ENCODE data around the gene RFLNA. TPM values are rescaled to one million over a fixed set of nuclear protein-coding genes. Genes with fewer than 3 reads are reported as not detected.

Gene RFLNA
- total and polyA plus RNA-seq, 9 donors = 0.72 to 8.7 (median 3.3) TPM

DNA sequence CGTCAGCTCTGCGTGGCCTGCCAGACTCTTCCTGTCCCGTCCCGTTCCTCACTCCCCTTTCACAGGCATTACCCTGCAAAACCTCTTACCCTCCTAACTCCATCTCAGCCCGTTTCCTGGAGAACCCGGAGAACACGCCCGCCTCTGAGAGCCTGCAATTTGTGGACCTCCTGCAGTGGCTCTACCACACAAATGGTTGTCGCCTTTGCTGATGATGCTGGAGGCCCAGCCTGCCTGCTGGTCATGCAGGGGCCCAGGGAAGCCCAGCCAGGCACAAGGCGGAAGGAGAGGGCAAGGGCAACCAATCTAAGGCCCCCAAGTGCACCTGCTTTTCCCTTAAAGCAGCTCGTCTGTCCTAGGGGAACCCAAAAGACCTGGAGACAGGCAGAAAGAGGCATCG is 22.5 kb downstream of the RFLNA start:
- no peaks in the 10 kb centered on the region for H3K4me1 ChIP-seq (ENCODE audit: insufficient read depth)
- H3K27ac ChIP-seq = no peak overlapping the region
- TF ChIP-seq, protein P1, sequence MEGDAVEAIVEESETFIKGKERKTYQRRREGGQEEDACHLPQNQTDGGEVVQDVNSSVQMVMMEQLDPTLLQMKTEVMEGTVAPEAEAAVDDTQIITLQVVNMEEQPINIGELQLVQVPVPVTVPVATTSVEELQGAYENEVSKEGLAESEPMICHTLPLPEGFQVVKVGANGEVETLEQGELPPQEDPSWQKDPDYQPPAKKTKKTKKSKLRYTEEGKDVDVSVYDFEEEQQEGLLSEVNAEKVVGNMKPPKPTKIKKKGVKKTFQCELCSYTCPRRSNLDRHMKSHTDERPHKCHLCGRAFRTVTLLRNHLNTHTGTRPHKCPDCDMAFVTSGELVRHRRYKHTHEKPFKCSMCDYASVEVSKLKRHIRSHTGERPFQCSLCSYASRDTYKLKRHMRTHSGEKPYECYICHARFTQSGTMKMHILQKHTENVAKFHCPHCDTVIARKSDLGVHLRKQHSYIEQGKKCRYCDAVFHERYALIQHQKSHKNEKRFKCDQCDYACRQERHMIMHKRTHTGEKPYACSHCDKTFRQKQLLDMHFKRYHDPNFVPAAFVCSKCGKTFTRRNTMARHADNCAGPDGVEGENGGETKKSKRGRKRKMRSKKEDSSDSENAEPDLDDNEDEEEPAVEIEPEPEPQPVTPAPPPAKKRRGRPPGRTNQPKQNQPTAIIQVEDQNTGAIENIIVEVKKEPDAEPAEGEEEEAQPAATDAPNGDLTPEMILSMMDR (IDR thresholded peaks at IDR 0.05) = no peak
- TF ChIP-seq POLR2A (IDR thresholded peaks at IDR 0.05) (no peak), EP300 (IDR thresholded peaks at IDR 0.05) (no peak)
- DNase-seq = no peak
- H3K27me3 ChIP-seq = no peaks in the 10 kb centered on the region
- WGBS, 3 donors = 79 to 84% (median 83%) methylated on average over 12 of the region's 12 CpGs
- intact Hi-C loops (cut with DNase I) = loop anchor here in 2 of 4 donors (5.0 to 10.0 kb wide), 2 partner anchors 265 to 273 kb away; no protein-coding TSS in a partner anchor
- no peak overlapping the region for H3K4me3 ChIP-seq
- H3K9me3 ChIP-seq = no peaks in the 10 kb centered on the region
- no peaks in the 10 kb centered on the region for H3K36me3 ChIP-seq

DNA sequence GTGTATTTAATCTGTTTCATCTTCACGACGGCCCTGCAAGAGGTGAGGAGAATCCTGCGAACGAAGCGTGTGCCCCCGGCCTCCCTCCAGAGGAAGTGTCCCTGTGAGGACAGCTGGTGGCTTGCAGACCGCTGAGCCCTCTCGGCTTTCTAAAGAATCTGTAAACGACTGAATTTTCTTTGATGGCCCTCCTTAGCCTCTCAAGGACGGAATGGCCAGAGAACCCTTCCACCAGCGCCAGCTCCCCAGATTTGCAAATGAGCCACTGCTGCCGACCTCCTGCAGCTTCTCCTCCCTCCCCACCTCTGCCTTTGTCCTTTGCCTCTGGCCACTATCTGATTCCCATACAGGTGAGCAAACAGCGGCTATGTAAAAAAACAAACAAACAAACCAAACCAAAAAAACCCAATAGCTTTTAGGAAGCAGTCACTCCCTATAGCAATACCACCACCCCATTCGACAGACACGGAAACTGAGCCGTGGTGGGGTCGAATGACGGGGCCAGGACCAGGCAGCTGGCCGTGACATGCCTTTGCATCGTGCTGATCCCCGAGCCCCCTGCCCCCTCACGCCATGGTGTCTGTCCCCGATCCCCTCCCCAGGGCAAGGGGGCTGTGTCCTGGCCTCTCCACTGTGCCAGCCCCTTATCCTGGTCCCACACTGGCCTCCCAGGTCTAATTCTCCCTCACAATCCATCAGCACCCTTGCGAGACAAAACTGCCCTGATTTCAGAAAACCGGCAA is 23.6 kb downstream of the RFLNA start:
- H3K27me3 ChIP-seq = no peaks in the 10 kb centered on the region
- no peaks in the 10 kb centered on the region for H3K36me3 ChIP-seq
- H3K4me3 ChIP-seq = no peak overlapping the region
- intact Hi-C loops (cut with DNase I) = loop anchor here in 2 of 4 donors (5.0 to 10.0 kb wide), 2 partner anchors 266 to 274 kb away; no protein-coding TSS in a partner anchor
- no peak for DNase-seq
- H3K9me3 ChIP-seq = peaks cover 0 to under 1% of the 10 kb centered on the region in 2 donors
- TF ChIP-seq POLR2A (IDR thresholded peaks at IDR 0.05) (no peak), EP300 (IDR thresholded peaks at IDR 0.05) (no peak)
- TF ChIP-seq, protein P1 (IDR thresholded peaks at IDR 0.05) = no peak
- no peaks in the 10 kb centered on the region for H3K4me1 ChIP-seq (ENCODE audit: insufficient read depth)
- no peak overlapping the region for H3K27ac ChIP-seq
- WGBS, 3 donors = 69 to 80% (median 72%) methylated on average over 25 of the region's 25 CpGs

DNA sequence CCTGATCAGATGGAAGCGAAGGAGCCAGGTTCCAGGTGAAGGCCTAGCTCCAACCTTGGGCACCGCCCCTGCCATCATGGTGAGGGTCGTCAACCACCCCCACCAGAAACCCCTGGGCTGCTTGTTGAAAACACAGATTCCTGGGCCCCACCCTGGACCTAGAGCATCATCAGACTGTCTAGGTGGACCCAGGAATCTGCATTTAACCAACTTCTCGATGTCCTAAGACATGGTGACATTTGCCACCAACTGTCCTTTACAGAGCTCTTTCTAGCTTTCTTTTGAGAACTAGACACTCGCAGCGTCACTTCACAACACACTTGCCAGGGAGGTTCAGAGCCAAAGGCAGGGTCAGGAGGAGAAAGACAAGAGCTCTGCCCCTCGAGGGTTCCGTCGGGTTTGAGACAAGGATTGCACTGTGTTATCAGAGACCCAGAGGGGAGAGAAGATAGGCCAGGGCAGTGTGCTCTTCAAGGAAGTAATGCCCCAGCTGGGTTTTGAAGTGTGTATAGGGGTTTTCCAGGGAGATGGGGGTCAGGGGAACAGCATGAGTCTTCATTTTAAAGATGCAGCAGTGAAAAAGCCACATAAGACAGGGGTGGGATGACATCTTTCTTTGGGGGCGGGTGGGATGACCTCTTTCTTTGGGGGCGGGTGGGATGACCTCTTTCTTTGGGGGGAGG is 24.6 kb downstream of the RFLNA start:
- Histone ChIP-seq H3K36me3 (no peaks in the 10 kb centered on the region), H3K27ac (no peak overlapping the region), H3K4me3 (no peak overlapping the region), H3K27me3 (no peaks in the 10 kb centered on the region), H3K9me3 (peaks cover 0 to 7% of the 10 kb centered on the region in 2 donors), H3K4me1 (ENCODE audit: insufficient read depth) (no peaks in the 10 kb centered on the region)
- no peak for DNase-seq
- intact Hi-C loops (cut with DNase I) = loop anchor here (2.0 to 10.0 kb wide), 4 partner anchors 265 to 275 kb away; no protein-coding TSS in a partner anchor
- TF ChIP-seq EP300 (IDR thresholded peaks at IDR 0.05) = no peak
- TF ChIP-seq, protein P1 (IDR thresholded peaks at IDR 0.05) = no peak
- no peak for TF ChIP-seq POLR2A (IDR thresholded peaks at IDR 0.05)
- WGBS, 3 donors = 66 to 68% (median 67%) methylated on average over 10 to 11 of the region's 11 CpGs

- H3K27ac ChIP-seq = no peak overlapping the region
- peak; percentile 49 to 82 (median 72) for DNase-seq
- WGBS, 3 donors = 37 to 49% (median 48%) methylated on average over 5 to 6 of the region's 6 CpGs
Measured at GRCh38 chr12:124321040-124321481, 26.2 kb downstream of the RFLNA start.

More at GRCh38 chr12:124321040-124321481, 26.2 kb downstream of the RFLNA start:
- Histone ChIP-seq H3K36me3 (no peaks in the 10 kb centered on the region), H3K4me1 (ENCODE audit: insufficient read depth) (no peaks in the 10 kb centered on the region), H3K27me3 (no peaks in the 10 kb centered on the region), H3K9me3 (peaks cover 0 to 7% of the 10 kb centered on the region in 2 donors), H3K4me3 (no peak overlapping the region)
- intact Hi-C loops (cut with DNase I) = loop anchor here in 2 of 4 donors (2.0 to 10.0 kb wide), 2 partner anchors 266 kb away; no protein-coding TSS in a partner anchor
- TF ChIP-seq, protein P1 (IDR thresholded peaks at IDR 0.05) = peak; percentile 58 to 86 (median 85)
- TF ChIP-seq EP300 (IDR thresholded peaks at IDR 0.05) = no peak
- no peak for TF ChIP-seq POLR2A (IDR thresholded peaks at IDR 0.05)
